ENCODE data around the gene ATG7.
"Not testable (repeated sequence)": the region's sequence is repeated elsewhere in the genome, so short reads cannot be mapped to it uniquely, and the experiment has no call there.

ATG7 gene

GRCh38 chr3:11522398-11522715, 250.2 kb downstream of the ATG7 start:
- TF ChIP-seq, protein P1, sequence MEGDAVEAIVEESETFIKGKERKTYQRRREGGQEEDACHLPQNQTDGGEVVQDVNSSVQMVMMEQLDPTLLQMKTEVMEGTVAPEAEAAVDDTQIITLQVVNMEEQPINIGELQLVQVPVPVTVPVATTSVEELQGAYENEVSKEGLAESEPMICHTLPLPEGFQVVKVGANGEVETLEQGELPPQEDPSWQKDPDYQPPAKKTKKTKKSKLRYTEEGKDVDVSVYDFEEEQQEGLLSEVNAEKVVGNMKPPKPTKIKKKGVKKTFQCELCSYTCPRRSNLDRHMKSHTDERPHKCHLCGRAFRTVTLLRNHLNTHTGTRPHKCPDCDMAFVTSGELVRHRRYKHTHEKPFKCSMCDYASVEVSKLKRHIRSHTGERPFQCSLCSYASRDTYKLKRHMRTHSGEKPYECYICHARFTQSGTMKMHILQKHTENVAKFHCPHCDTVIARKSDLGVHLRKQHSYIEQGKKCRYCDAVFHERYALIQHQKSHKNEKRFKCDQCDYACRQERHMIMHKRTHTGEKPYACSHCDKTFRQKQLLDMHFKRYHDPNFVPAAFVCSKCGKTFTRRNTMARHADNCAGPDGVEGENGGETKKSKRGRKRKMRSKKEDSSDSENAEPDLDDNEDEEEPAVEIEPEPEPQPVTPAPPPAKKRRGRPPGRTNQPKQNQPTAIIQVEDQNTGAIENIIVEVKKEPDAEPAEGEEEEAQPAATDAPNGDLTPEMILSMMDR (IDR thresholded peaks at IDR 0.05; ENCODE audit: low read depth, low read length), result no peak
- peak in 1 of 2 donors; percentile 43 for DNase-seq (ENCODE audit: low read depth in 2 of 2)
- no peak overlapping the region for H3K4me3 ChIP-seq (replicated peaks in 1 of 2; ENCODE audit: low read depth in 2 of 2, low read length in 2 of 2)

- TF ChIP-seq, protein P1 (IDR thresholded peaks at IDR 0.05; ENCODE audit: low read depth, low read length), result no peak
- peak in 1 of 2 donors; percentile 28 for DNase-seq (ENCODE audit: low read depth in 2 of 2)
- H3K4me3 ChIP-seq (replicated peaks in 1 of 2; ENCODE audit: low read depth in 2 of 2, low read length in 2 of 2), result no peak overlapping the region
Observed at GRCh38 chr3:11522953-11523571, 250.9 kb downstream of the ATG7 start.

DNA sequence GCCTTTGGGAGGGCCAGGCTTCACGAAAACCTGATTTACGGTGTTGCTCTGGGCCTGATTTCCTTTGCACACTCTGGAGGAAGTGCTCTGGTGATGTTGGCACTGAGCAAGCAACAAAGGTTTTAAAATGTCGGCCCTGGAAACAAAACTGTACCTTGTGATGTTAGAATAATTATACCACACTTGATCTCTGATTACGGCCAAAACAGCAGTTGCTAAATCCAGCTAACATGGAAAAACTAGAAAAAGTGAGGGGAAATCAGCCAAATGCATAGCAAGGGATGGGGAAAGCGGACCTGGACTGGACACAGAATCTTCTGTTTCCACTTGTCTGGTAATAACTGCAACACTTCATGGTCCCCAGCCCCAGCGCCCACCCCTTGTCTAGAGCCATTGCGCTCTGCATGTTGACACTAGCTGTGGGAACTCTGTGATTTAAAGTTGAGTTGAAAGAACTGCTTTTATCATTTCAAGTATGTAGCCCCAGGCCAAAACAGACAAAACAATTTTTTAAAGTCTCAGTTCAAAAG, 251.4 kb downstream of the ATG7 start:
- H3K4me3 ChIP-seq (replicated peaks in 1 of 2; ENCODE audit: low read depth in 2 of 2, low read length in 2 of 2), result no peak overlapping the region
- TF ChIP-seq, protein P1 (IDR thresholded peaks at IDR 0.05; ENCODE audit: low read depth, low read length), result no peak
- DNase-seq (ENCODE audit: low read depth in 2 of 2), result no peak

DNA sequence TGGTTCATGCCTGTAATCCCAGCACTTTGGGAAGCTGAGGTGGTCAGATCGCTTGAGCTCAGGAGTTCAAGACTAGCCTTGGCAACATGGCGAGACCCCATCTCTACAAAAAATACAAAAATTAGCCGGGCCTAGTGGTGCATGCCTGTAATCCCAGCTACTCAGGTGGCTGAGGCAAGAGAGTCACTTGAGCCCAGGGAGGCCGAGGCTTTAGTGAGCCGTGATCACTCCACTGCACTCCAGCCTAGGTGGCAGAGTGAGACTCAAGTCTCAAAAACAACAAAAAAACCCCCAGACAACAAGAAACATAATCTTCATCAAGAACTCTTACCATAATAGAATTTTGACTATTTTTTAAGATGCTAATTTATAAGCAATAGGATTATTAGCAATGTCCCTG, 253.9 kb downstream of the ATG7 start:
- DNase-seq (ENCODE audit: low read depth in 2 of 2), result not testable (repeated sequence)

GRCh38 chr3:11529281-11529680, 257.1 kb downstream of the ATG7 start:
- H3K4me3 ChIP-seq (replicated peaks in 1 of 2; ENCODE audit: low read depth in 2 of 2, low read length in 2 of 2), result no peak overlapping the region
- TF ChIP-seq, protein P1 (IDR thresholded peaks at IDR 0.05; ENCODE audit: low read depth, low read length), result no peak
- DNase-seq (ENCODE audit: low read depth in 2 of 2), result peak in 1 of 2 donors; percentile 37

More for the DNA sequence above, 253.9 kb downstream of the ATG7 start:
- H3K4me3 ChIP-seq (replicated peaks in 1 of 2; ENCODE audit: low read depth in 2 of 2, low read length in 2 of 2), result not testable (repeated sequence)

DNA sequence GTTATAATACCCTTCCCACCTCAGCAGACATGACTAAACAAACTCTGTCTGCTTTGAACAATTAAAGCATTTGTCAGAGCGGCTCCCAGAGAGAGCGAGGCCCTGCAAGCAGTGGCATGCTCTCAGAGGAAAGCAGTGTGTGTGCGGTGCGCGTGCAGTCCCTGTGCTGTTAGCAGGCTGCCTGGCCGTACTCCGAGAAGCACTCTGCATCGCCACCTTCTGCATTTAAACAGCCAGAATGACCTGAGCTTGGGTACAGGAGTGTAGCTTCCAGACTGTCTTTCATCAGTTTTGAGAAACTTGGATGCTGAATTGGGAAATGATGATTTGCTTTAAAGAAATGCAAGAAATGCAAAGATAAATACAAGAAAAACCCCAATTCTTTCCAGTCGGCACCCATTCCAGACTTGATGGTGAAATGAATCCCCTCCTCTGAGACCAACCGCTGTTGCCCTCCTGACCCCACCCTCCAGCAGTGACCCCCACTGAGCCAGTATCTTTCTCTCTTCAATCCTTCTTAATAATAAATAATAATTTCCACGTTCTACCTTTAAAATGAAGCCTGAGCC, 258.0 kb downstream of the ATG7 start:
- H3K4me3 ChIP-seq (replicated peaks in 1 of 2; ENCODE audit: low read depth in 2 of 2, low read length in 2 of 2), result no peak overlapping the region
- peak; percentile 95 to 97 for DNase-seq (ENCODE audit: low read depth in 2 of 2)
- TF ChIP-seq, protein P1 (IDR thresholded peaks at IDR 0.05; ENCODE audit: low read depth, low read length), result peak; percentile 27

- no peak overlapping the region for H3K4me3 ChIP-seq (replicated peaks in 1 of 2; ENCODE audit: low read depth in 2 of 2, low read length in 2 of 2)
- DNase-seq (ENCODE audit: low read depth in 2 of 2), result peak; percentile 64 to 80
- TF ChIP-seq, protein P1 (IDR thresholded peaks at IDR 0.05; ENCODE audit: low read depth, low read length), result no peak
Observed at GRCh38 chr3:11532931-11533391, 260.8 kb downstream of the ATG7 start.
